HG02852 (cell line): ENCODE results near the gene FOXP4.

Source experiments
- ATAC-seq: cut with Tn5 transposase; IDR thresholded peaks from one replicate; pipeline ENCODE4 v1.9.1; 2021; ENCODE audit warnings: mild to moderate bottlenecking, moderate library complexity; ENCODE audit not compliant: unreplicated experiment

Gene FOXP4

DNA sequence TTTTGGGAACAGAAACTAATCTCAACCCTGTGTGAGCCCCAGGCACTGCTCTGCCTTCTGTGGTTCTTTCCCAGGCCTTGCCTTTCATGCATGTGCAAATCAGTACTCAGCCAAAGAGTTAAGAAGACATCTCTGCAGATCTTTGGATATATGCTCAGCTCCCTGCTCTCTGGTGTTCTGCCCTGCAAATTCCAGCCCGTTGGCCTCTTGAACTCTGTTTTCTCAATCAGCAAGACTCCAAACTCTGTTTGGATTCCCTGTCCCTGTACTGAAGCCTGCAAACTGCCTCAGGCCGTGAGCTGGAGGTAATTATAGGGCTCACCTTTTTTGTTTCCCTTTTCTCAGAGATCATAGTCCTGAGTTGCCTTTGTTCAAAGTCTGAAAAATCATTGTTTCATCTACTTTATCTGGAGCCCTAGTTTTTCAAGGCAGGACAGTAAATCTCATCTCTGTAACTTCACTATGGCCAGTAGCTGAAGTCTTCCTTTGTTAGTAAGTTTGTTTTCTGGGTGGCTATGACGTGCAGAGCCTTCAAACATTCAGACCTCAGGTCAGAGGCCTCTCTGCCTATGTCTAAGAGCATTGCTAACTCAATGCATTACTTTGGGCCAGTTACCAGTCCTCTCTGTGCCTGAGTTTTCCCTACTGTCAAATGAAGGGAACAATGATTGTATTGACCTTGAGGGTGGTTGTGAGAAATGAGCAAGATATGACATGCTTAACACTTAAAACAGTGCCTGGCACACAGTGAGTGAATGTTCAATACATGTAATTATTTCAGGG is 76.2 kb downstream of the FOXP4 start:
- ATAC-seq, result no peak

DNA sequence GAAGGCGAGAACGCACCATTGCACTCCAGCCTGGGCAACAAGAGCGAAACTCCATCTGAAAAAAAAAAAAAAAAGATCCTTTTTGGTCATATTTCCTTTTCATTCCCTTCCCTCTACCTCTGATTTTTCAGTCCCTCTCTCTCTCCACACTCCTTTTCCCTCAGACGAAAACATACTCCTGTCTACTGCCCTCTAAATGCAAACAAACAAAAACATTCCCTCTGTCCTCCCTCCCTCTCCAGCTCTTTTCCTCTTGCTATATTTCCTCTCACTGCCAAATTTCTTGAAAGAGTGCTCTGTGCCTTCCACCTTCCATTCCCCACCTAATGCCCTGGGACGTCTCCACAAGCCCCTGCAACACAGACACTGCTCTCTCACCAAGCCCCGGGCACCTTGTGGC is 77.1 kb downstream of the FOXP4 start:
- no peak for ATAC-seq

DNA sequence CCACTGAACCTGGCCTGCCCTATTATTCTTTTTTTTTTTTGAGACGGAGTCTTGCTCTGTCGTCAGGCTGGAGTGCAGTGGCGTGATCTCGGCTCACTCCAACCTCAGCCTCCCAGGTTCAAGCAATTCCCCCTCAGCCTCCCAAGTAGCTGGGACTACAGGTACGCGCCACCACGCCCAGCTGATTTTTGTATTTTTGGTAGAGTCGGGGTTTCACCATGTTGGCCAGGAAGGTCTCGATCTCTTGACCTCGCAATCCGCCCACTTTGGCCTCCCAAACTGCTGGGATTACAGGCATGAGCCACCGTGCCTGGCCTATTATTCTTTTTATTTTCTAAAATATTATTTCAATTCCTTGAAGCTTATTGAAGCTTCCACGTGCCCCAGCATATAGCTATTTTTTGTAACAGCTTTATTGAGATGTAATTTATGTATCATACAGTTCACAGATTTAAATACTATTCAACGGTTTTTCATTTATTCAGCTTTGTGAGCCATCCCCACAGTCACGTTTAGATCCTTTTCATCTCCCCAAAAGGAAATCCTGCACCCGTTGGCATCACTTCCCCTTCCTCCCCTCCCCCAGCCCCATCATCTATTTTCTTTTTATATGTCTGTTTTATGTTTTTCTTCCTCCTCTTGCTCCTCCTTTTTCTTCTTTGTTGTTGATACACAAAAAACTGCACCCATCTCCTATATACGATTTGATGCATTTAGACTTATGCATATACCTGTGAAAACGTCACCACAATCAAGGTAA is 78.6 kb downstream of the FOXP4 start:
- no peak for ATAC-seq

DNA sequence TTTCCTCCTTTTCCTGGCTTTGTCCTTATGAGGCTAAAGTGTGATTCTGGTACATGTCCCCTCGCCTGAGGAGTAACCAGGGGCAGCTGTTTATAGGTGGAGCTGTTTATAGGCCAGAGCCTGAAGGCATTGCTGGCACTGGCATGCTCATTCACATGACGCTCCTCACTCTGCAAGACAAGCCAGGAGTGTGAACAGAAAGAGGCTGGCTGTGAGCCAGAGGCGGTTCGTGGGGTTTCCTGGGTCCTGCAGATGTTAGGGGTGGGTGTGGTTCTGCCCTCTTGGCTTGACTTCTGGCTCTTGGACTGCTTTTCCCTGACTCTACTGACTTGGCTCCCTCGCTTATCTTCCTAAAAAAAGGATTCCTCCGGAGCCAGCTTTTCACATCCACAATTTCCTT is 79.3 kb downstream of the FOXP4 start:
- no peak for ATAC-seq

- no peak for ATAC-seq
Observed at GRCh38 chr6:41626022-41626421, 79.8 kb downstream of the FOXP4 start.

DNA sequence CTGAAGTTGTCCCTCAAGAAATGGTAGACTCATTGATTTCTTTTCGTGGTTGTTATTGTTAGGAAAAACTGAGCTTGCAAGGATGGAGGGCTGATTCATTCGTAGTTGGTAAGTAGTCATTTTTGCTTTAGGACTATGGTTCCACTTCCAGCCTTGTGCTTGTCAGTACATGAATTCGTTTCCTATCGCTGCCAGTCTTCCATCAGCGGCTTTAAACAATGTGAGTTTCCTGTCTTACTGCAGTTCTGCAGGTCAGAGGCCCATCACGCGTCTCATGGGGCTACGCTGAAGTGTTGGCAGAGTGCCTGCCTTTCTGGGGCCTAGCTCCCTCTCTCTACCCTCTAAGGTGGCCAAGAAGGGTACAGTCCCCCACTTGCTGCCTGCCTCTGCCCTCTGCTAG is 80.7 kb downstream of the FOXP4 start:
- ATAC-seq, result no peak

DNA sequence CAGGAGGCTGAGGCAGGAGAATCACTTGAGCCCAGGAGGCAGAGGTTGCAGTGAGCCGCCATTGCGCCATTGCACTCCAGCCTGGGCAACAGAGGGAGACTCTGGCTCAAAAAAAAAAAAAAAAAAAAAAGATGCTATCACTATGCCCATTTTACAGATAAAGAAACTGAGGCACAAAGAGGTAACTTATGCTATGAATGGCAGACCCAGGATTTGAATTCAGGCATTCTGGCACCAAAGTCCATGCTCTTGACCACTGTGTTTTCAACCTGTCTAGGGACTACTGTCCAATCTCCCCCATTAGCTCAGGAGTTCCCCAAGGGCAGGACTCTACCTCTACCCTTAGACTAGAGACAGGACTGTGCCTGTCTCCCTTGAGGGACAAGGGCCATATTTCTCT is 82.9 kb downstream of the FOXP4 start:
- ATAC-seq, result no peak

GRCh38 chr6:41630069-41630468 is 83.9 kb downstream of the FOXP4 start:
- no peak for ATAC-seq

DNA sequence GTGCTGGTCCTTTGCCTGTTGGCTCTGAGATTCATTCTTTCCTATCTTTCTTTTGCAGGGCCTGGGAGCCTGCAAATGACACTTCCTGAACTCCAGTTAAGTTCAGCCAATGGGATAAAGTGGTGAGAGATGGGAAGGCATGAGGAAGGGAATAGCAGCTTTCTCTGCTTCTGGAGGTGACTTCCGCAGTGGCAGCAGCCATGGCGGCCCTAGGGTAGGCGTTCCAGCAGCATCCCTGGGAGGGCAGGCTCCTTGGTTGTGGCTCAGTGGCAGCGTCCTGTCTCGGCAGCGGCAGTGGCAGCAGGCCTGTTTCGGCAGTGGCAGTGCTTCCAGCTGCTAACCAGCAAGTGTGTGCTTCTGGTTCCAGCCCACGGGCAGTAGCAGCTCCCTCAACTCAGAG is 84.8 kb downstream of the FOXP4 start:
- ATAC-seq, result no peak

DNA sequence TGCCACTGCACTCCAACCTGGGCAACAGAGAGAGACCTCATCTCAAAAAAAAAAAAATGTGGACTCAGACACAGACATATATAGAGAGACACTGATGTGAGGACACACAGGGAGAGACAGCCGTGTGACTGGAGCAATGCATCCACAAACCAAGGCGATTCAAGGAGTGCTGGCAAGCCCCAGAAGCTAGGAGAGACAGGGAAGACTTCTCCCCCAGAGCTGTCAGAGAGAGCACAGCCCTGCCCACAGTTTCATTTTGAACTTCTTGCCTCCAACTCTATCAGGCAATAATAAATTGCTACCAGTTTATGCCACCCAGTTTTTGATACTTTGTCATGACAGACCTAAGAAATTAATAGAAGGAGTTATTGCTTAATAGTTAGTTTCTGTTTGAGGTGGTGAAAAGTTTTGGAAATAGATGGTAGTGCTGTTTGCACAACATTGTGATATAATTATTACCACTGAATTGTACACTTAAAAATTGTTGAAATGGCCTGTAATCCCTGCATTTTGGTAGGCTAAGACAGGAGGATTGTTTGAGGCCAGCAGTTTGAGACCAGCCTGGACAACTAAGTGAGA is 87.0 kb downstream of the FOXP4 start:
- no peak for ATAC-seq

GRCh38 chr6:41634657-41635056 is 88.5 kb downstream of the FOXP4 start:
- ATAC-seq, result no peak

GRCh38 chr6:41635365-41635764 is 89.2 kb downstream of the FOXP4 start:
- ATAC-seq, result no peak

DNA sequence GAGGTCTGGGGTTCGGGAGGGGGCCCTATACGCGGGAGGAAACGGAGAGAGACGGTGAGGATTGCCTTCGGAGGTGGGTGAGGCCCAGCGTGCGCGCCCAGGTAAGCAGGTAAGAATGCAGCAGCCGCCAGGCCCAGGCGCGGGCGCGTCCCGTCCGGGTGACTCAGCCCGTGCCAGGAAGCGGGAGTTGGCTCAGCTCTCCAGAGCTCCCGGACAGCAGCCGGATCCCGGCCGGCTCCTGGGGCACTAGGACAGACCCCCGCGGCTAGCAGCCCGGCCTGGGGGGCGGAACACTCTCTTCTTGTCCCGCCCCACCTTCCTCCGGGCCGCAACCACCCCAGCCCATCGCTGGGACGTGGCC is 90.6 kb downstream of the FOXP4 start:
- ATAC-seq, result no peak

DNA sequence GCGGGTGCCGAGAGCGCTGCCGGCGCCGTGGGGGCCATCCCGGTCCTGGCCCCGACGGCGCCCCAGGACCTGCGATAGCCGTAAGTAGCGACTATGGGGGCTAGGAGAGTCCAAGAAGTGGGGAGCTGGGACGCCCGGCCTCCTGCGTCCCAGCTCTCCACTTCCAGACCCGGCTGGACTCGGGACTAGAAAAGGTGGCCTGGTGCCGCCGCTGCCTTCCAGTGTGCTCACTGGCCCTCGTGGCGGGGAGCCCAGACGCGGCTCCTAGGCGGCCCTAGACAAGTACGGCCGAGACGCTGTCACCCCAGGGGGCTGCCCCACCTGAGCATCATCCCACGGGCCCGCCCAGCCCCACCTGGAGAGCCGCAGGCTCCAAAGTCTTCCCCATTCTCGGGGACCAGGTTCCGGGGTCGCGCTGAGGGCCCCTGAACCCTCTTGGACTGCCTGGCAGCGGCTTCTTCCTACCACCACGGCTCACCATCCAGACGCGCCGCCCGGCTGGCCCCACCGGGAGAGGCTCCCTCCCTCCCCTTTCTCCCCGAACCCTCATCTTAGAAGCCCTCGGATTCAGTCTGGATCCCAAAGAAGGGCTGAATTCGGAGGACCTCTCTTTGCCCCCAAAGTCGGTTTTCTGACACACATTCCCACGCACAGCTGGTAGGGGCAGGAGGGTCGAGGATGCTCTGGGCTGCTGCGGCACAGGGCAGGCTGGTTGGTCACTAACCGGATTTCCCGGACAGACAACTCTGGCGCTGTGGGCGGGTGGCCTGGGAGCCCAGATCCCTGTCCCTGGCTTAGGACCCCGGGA is 91.2 kb downstream of the FOXP4 start:
- ATAC-seq, result no peak

DNA sequence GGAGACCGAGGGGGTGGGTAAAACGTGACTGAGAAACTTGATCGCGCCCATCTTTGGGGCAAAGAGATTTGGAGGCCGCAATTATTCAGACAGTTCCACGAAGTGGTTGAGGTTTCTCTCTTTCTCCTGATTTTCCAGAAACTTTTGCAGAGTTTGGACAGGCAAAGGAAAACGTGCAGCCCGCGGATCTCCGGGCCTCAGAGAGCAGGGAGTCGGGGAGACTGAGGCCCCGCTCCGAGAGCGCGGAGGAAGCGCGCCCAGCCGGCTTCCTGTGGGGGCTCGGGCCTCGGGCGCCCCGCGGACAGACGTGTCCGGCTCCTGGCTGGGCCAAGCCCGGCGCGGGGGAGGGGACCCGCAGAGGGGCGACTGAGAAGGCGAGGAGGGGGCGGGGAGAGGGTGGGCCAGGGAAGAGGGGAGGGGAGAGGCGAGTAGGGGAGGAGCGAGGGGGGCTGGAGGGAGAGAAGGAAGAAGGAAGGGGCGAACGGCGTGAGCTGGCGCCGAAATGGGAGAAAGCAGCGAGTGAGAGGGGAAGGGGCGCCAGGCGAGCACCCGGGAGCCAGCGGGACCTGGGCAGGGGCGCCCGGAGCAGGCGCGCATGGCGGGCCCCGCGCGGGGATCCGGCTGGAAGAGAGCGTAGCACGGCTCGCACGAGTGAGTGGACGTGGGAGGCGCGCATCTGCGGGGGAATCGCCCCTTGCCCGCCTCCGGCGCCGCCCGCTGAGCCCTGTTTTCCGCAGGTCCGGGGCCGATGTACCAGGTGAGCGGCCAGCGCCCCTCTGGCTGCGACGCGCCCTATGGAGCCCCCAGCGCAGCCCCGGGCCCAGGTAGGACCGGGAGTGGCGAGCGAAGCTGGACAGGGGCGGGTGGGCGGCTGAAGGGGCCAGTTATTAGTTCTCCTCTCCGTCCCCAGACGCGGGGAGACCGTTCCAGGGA is 92.1 kb downstream of the FOXP4 start, which contains the start of gene MDFI:
Gene MDFI, plus strand, starts transcription at position 467 of the 933 bp plus-strand sequence. Its CDS starts 282 bp downstream, at position 749.
- ATAC-seq, result no peak

DNA sequence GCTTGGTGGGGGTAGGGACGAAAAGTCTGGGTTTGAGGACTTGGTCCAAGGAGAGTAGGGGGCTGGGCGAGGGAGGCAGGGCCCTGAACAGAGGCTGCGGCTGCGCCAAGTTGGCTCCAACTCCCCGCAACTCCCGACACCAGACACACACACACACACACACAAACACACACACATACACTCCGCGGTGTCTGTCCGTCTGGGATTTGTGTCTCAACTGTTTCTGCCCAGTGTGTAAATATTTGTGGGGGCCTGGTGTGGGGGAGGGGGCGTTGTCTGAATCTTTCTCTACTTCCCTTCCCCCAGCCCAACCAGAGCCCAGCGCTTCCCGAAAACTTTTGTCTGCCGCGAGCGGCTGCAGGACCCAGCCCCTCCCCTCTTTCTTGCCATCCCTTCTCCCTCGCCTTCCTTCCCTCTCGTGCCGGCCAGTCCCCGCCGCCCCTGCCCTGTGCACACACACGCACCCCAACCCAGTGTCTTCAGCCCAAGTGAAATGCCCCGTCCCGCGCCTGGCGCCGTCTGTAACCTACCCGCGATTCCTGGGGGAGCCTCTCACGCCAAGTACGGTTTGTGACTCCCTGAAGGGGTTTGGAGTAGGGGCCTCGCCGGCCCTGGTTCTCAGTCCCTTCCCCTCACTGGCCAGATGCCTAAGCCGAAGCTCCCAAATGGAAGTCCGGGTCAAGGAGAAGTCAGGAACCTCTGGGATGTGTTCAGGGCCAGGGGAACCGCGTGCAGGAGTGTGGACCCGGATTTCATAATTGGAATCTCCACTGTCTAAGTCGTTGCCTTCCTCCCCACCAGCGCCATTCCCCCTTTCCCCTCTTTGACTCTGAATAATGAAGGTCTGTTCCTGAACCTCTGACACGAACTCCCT is 93.0 kb downstream of the FOXP4 start:
- no peak for ATAC-seq

GRCh38 chr6:41639809-41640371 is 93.7 kb downstream of the FOXP4 start:
- no peak for ATAC-seq

DNA sequence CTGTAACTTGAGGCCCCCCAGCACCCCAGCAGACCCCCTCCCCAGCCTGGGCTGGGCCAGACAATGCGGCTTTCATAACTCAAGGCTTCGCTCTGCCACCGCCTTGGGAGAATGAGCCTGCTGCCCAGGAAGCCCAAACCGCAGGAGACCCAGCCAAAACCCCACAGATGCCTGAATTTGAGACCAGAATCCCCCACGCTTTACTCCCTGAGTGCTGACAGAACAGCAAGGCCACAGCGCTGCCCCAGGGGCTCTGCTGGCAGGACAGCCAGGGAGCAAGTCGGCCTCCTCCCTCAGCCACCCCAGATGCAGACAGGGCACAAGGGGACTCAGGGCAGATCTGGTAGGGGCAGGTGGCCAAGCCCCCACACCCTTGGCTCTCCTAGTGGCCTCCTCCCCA is 94.2 kb downstream of the FOXP4 start:
- ATAC-seq, result no peak
